ENCODE data around the gene BICDL1. TPM values are rescaled to one million over a fixed set of nuclear protein-coding genes. Genes with fewer than 3 reads are reported as not detected.

Gene BICDL1
- total and polyA plus RNA-seq, 10 of the 15 experiments (the other 5 are each of a cell fraction or from before 2014, with no cell fraction given) = 0.72 to 12.3 (median 4.2) TPM

GRCh38 chr12:120121343-120121742 is 132.3 kb downstream of the BICDL1 start:
- Histone ChIP-seq H3K9ac (ENCODE audit: control insufficient read depth, insufficient read depth, low read length) (peak overlapping the region; percentile 69), H3K36me3 (ENCODE audit: control insufficient read depth in 2 of 2, insufficient read depth in 2 of 2, low read length in 1 of 2) (peaks cover 0 to 5% of the 10 kb centered on the region in 2 experiments; a peak in 2 of 4 replicates), H3K9me3 (replicated peaks; ENCODE audit: control insufficient read depth, insufficient read depth, low read length) (no peaks in the 10 kb centered on the region), H3K27me3 (replicated peaks in 1 of 2; ENCODE audit: control insufficient read depth in 2 of 2, insufficient read depth in 2 of 2, low read length in 1 of 2) (no peaks in the 10 kb centered on the region), H3K79me2 (ENCODE audit: control insufficient read depth, insufficient read depth, low read length) (peaks cover 34% of the 10 kb centered on the region), H3K27ac (ENCODE audit: control insufficient read depth, insufficient read depth) (peak overlapping the region; percentile 97), H3K4me2 (ENCODE audit: control insufficient read depth, insufficient read depth) (peak overlapping the region; percentile 94), H3K4me1 (ENCODE audit: control insufficient read depth, insufficient read depth, low read length) (peaks cover 49% of the 10 kb centered on the region), H3K4me3 (peak overlapping the region; percentile 44; the same call in 1 of the 2 replicates), H4K20me1 (ENCODE audit: control insufficient read depth, insufficient read depth) (no peaks in the 10 kb centered on the region), H2AFZ (ENCODE audit: control insufficient read depth, low read depth, low read length) (no peak overlapping the region; the same call in 1 of the 2 replicates)
- in situ Hi-C loops (cut with MboI) (no loop called here), intact Hi-C loops (cut with micrococcal nuclease; ENCODE audit: unreplicated experiment) (loop anchor here (5.0 kb wide), 1 partner anchor 46 kb away; no protein-coding TSS in a partner anchor)
- ChIA-PET SMC1A (ENCODE audit: uncharacterized antibody, unreplicated experiment) (interaction anchor here (1.6 to 9.8 kb wide), 6 partner anchors 11 to 80 kb away, joined by 3 to 142 read pairs (median 24); partner anchors contain the start of gene RPLP0), RAD21 (ENCODE audit: unreplicated experiment) (interaction anchor here (0.8 to 9.6 kb wide), 8 partner anchors 9 to 80 kb away, joined by 3 to 118 read pairs (median 6); no protein-coding TSS in a partner anchor), POLR2A (interaction anchor here (0.8 to 10.4 kb wide), 7 partner anchors 11 to 114 kb away, joined by 3 to 141 read pairs (median 10); partner anchors contain the start of gene RPLP0), CTCF (interaction anchor here (1.0 to 6.4 kb wide), 5 partner anchors 10 to 107 kb away, joined by 3 to 61 read pairs (median 25); partner anchors contain the start of gene RPLP0)
- DNase-seq (ENCODE audit: low read depth, low spot score) (no peak), FAIRE-seq (no peak), ATAC-seq (no peak)
- no TSS peak for BruUV-seq (replicated peaks)
- TF ChIP-seq CBX5 (IDR thresholded peaks at IDR 0.05; ENCODE audit: low read depth) (no peak), TARDBP (IDR thresholded peaks at IDR 0.05; ENCODE audit: borderline replicate concordance) (no peak), TCF12 (IDR thresholded peaks at IDR 0.05; ENCODE audit: low read depth, low read length) (no peak), POLR2AphosphoS2 (IDR thresholded peaks at IDR 0.05; ENCODE audit: low read depth, low read length) (peak; percentile 53; the same call in 1 of the 2 replicates)
- WGBS (ENCODE audit: insufficient coverage, insufficient replicate concordance, low lambda C conversion rate, missing lambda C conversion rate) = 0% methylated on average over 2 of the region's 2 CpGs

- FAIRE-seq = peak; percentile 89
- Histone ChIP-seq H3K9me3 (replicated peaks; ENCODE audit: control insufficient read depth, insufficient read depth, low read length) (no peaks in the 10 kb centered on the region), H3K4me2 (ENCODE audit: control insufficient read depth, insufficient read depth) (peak overlapping the region; percentile 94), H3K79me2 (ENCODE audit: control insufficient read depth, insufficient read depth, low read length) (peaks cover 30% of the 10 kb centered on the region), H3K36me3 (ENCODE audit: control insufficient read depth in 2 of 2, insufficient read depth in 2 of 2, low read length in 1 of 2) (peaks cover 0 to 5% of the 10 kb centered on the region in 2 experiments; a peak in 2 of 4 replicates), H3K4me1 (ENCODE audit: control insufficient read depth, insufficient read depth, low read length) (peaks cover 49% of the 10 kb centered on the region), H4K20me1 (ENCODE audit: control insufficient read depth, insufficient read depth) (no peaks in the 10 kb centered on the region), H2AFZ (ENCODE audit: control insufficient read depth, low read depth, low read length) (peak overlapping the region; percentile 3; the same call in 1 of the 2 replicates), H3K27me3 (replicated peaks in 1 of 2; ENCODE audit: control insufficient read depth in 2 of 2, insufficient read depth in 2 of 2, low read length in 1 of 2) (no peaks in the 10 kb centered on the region), H3K27ac (ENCODE audit: control insufficient read depth, insufficient read depth) (peak overlapping the region; percentile 97), H3K4me3 (0 out of 2 replicates have a peak overlapping the region, but pooled peaks have one; percentile 44), H3K9ac (ENCODE audit: control insufficient read depth, insufficient read depth, low read length) (peak overlapping the region; percentile 69; the same call in 1 of the 2 replicates)
- CTCF ChIA-PET = interaction anchor here (0.7 to 6.4 kb wide), 5 partner anchors 11 to 106 kb away, joined by 5 to 61 read pairs (median 25); partner anchors contain the start of gene RPLP0
- peak; percentile 88 for DNase-seq (ENCODE audit: low read depth, low spot score)
- in situ Hi-C loops (cut with MboI) (no loop called here), intact Hi-C loops (cut with micrococcal nuclease; ENCODE audit: unreplicated experiment) (loop anchor here (5.0 kb wide), 1 partner anchor 45 kb away; no protein-coding TSS in a partner anchor)
- RAD21 ChIA-PET (ENCODE audit: unreplicated experiment) = interaction anchor here (0.6 to 9.6 kb wide), 11 partner anchors 10 to 453 kb away, joined by 3 to 118 read pairs (median 5); no protein-coding TSS in a partner anchor
- no TSS peak for BruUV-seq (replicated peaks)
- SMC1A ChIA-PET (ENCODE audit: uncharacterized antibody, unreplicated experiment) = interaction anchor here (0.8 to 9.8 kb wide), 7 partner anchors 11 to 80 kb away, joined by 3 to 142 read pairs (median 12); partner anchors contain the start of gene RPLP0
- POLR2A ChIA-PET = interaction anchor here (0.6 to 10.4 kb wide), 8 partner anchors 10 to 1544 kb away, joined by 3 to 141 read pairs (median 6); no protein-coding TSS in a partner anchor
- 1% methylated on average over 4 of the region's 4 CpGs for WGBS (ENCODE audit: insufficient coverage, insufficient replicate concordance, low lambda C conversion rate, missing lambda C conversion rate)
- ATAC-seq = peak; percentile 57
- no peak for TF ChIP-seq CEBPZ (IDR thresholded peaks at IDR 0.05; ENCODE audit: low read depth, low read length)
- peak; percentile 81 for TF ChIP-seq IKZF2 (IDR thresholded peaks at IDR 0.05)
- TF ChIP-seq, protein P1, sequence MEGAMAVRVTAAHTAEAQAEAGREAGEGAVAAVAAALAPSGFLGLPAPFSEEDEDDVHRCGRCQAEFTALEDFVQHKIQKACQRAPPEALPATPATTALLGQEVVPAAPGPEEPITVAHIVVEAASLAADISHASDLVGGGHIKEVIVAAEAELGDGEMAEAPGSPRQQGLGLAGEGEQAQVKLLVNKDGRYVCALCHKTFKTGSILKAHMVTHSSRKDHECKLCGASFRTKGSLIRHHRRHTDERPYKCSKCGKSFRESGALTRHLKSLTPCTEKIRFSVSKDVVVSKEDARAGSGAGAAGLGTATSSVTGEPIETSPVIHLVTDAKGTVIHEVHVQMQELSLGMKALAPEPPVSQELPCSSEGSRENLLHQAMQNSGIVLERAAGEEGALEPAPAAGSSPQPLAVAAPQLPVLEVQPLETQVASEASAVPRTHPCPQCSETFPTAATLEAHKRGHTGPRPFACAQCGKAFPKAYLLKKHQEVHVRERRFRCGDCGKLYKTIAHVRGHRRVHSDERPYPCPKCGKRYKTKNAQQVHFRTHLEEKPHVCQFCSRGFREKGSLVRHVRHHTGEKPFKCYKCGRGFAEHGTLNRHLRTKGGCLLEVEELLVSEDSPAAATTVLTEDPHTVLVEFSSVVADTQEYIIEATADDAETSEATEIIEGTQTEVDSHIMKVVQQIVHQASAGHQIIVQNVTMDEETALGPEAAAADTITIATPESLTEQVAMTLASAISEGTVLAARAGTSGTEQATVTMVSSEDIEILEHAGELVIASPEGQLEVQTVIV (IDR thresholded peaks at IDR 0.05; ENCODE audit: borderline replicate concordance, partially characterized antibody) = no peak
- TF ChIP-seq PAX5 (IDR thresholded peaks at IDR 0.05; ENCODE audit: borderline replicate concordance, low read depth, low read length) = peak; percentile 32; the same call in 1 of the 2 replicates
Measured at GRCh38 chr12:120121766-120122293, 132.8 kb downstream of the BICDL1 start.
